ENCODE data around the gene EIF5B. TPM values are rescaled to one million over a fixed set of nuclear protein-coding genes. Genes with fewer than 3 reads are reported as not detected.

EIF5B gene
- total and polyA plus RNA-seq, 2 experiments from 2014 or later = 34.2 to 108 TPM

GRCh38 chr2:99380376-99381010, 43.3 kb downstream of the EIF5B start (continued):
- TF ChIP-seq ZNF462 (CRISPR knock-in tag; IDR thresholded peaks at IDR 0.05) (no peak), NANOG (IDR thresholded peaks at IDR 0.05; ENCODE audit: borderline replicate concordance) (no peak), EZH2phosphoT487 (IDR thresholded peaks at IDR 0.05; ENCODE audit: unreplicated experiment) (no peak), ETS1 (IDR thresholded peaks at IDR 0.05) (no peak), REST (IDR thresholded peaks at IDR 0.05; ENCODE audit: unreplicated experiment) (no peak), STAT1 (IDR thresholded peaks at IDR 0.05; ENCODE audit: unreplicated experiment) (no peak), CREB1 (CRISPR knock-in tag; IDR thresholded peaks at IDR 0.05; ENCODE audit: low read depth) (no peak), EZH2 (IDR thresholded peaks at IDR 0.05; ENCODE audit: low read depth, unreplicated experiment) (no peak), POLR2AphosphoS5 (IDR thresholded peaks at IDR 0.05; ENCODE audit: low read depth) (no peak), ZNF331 (CRISPR knock-in tag; IDR thresholded peaks at IDR 0.05; ENCODE audit: low read depth) (no peak)
